SK-N-MC (cell line): ENCODE results near the gene GTF2H3.

Experiments used
- DNase-seq: peaks from one replicate; pipeline ENCODE4 v3.0.0-alpha.2; 2011; ENCODE audit warnings: low read depth, low spot score
- H3K27ac ChIP-seq: fragments of 200-600 bp; sonication (generic); 2 replicates; pipeline ENCODE4 v1.5.1; 2016; ENCODE audit warnings: mixed run types
- H3K36me3 ChIP-seq: fragments of 200-600 bp; sonication (generic); 2 replicates; pipeline ENCODE4 v1.6.1; 2017; ENCODE audit warnings: antibody characterized with exemption, low read length, mixed read lengths; ENCODE audit not compliant: insufficient read depth
- H3K4me3 ChIP-seq: fragments of 200-600 bp; sonication (generic); 2 replicates; pipeline ENCODE4 v1.5.1; 2016
- H3K9ac ChIP-seq: fragments of 200-600 bp; sonication (generic); 2 replicates; pipeline ENCODE4 v1.8.0; 2017; ENCODE audit warnings: mixed run types, mixed read lengths; ENCODE audit not compliant: insufficient read length
- H3K9me3 ChIP-seq: fragments of 200-600 bp; sonication (generic); 2 replicates; pipeline ENCODE4 v1.6.1; 2017; ENCODE audit warnings: low read depth, mild to moderate bottlenecking, antibody characterized with exemption, low read length, moderate library complexity, mixed read lengths
- EZH2 ChIP-seq: fragments of 200-600 bp; sonication (generic); IDR thresholded peaks from one replicate; pipeline ENCODE4 v1.6.1; 2017; ENCODE audit warnings: antibody characterized with exemption
- FOXP2 ChIP-seq: optimal IDR thresholded peaks from 2 replicates; pipeline ENCODE3; 2011; ENCODE audit warnings: mild to moderate bottlenecking, moderate library complexity; ENCODE audit not compliant: insufficient read depth; ENCODE audit errors: extremely low read length, control extremely low read depth
- POLR2AphosphoS5 ChIP-seq: IDR thresholded peaks from 2 replicates; pipeline ENCODE4 v1.6.1; 2012; ENCODE audit warnings: mild to moderate bottlenecking, low read depth, low read length, borderline replicate concordance

The GTF2H3 gene

DNA sequence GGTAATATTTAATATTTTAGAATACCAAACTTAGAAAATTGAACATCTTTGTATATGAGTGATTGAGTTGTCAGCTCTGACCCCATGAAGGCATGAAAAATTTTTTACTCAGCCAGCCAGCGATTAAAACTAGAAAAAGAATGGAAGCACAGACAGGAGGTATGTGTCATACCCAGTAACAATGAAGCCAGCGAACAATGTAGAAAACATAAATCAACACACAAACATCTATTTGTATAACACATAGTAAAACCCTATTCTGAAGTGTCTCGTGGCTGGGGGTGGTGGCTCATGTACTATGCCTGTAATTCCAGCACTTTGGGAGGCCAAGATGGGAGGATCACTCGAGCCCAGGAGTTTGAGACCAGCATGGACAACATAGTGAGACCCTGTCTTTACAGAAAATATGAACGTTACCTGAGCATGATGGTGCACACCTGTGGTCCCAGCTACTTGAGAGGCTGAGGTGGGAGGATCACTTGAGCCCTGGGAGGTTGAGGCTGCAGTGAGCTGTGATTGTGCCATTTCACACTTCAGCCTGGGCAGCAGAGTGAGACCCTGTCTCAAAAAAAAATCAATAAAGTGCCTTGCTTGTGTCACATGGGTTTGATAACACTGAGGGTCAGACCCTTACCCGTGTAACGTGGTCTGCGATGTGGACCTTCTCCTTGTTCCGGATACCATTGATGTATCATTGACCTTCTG, 43.1 kb downstream of the GTF2H3 start:
- H3K4me3 ChIP-seq = no peak overlapping the region
- H3K9ac ChIP-seq = no peak overlapping the region
- no peak overlapping the region for H3K27ac ChIP-seq
- DNase-seq = no peak
- H3K9me3 ChIP-seq = no peaks in the 10 kb centered on the region
- H3K36me3 ChIP-seq = no peaks in the 10 kb centered on the region
- TF ChIP-seq POLR2AphosphoS5 (no peak), EZH2 (no peak), FOXP2 (no peak)

DNA sequence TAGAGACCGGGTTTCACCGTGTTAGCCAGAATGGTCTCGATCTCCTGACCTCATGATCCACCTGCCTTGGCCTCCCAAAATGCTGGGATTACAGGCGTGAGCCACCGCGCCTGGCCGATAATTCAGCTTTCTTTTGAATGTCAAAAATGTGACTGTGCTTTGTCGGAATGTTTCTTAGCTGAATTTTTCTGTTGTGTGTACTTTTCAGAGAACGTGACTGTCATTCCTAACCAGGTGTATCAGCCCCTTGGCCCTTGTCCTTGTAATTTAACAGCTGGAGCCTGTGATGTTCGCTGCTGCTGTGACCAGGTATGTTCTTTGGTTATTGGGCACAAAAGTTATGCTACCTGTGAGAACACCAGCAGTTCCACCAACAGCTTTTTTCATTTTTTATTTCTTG, 45.4 kb downstream of the GTF2H3 start:
- no peak for DNase-seq
- Histone ChIP-seq H3K9me3 (no peaks in the 10 kb centered on the region), H3K9ac (no peak overlapping the region), H3K4me3 (no peak overlapping the region), H3K36me3 (no peaks in the 10 kb centered on the region), H3K27ac (no peak overlapping the region)
- TF ChIP-seq FOXP2 (no peak), POLR2AphosphoS5 (no peak), EZH2 (no peak)

DNA sequence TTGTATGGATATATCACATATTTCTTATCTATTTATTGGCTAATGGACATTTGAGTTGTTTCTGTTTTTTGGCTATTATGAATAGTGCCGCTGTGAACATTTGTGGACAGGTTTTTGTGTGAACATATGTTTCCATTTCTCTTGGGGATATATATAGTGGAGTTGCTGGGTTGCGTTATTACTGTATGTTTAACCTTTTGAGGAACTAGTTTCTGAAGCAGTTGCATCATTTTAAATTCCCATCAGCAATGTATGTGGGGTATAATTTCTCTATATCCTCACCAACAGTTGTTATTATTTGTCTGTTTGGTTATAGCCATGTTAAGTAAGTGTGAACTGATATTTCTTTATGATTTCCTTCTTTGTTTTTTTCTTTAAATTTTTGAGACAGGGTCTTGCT, 48.0 kb downstream of the GTF2H3 start:
- no peak overlapping the region for H3K9ac ChIP-seq
- no peak overlapping the region for H3K4me3 ChIP-seq
- no peaks in the 10 kb centered on the region for H3K36me3 ChIP-seq
- DNase-seq = no peak
- H3K9me3 ChIP-seq = no peaks in the 10 kb centered on the region
- TF ChIP-seq POLR2AphosphoS5 (no peak), EZH2 (no peak), FOXP2 (no peak)
- H3K27ac ChIP-seq = no peak overlapping the region

DNA sequence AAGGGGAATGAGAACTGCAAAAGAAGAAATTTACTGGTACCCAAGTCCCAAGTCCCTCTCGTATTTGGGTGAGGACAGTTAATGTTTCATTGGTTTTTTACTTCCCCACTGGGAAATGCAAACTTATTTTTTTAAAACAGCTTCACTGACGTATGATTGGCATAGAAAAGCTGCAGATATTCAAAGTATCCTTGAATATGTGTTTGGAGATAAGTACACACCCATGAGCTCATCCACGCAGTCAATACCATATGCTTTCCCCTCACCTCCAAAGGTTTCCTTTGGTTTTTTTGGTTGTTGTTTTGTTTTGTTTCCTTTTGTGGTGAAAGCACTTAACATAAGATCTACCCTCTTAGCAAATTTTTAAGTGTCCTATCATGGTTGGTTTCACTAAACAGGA, 50.3 kb downstream of the GTF2H3 start:
- no peaks in the 10 kb centered on the region for H3K9me3 ChIP-seq
- no peak overlapping the region for H3K9ac ChIP-seq
- H3K36me3 ChIP-seq = no peaks in the 10 kb centered on the region
- no peak overlapping the region for H3K27ac ChIP-seq
- TF ChIP-seq POLR2AphosphoS5 (no peak), EZH2 (no peak), FOXP2 (no peak)
- no peak for DNase-seq
- H3K4me3 ChIP-seq = no peak overlapping the region

DNA sequence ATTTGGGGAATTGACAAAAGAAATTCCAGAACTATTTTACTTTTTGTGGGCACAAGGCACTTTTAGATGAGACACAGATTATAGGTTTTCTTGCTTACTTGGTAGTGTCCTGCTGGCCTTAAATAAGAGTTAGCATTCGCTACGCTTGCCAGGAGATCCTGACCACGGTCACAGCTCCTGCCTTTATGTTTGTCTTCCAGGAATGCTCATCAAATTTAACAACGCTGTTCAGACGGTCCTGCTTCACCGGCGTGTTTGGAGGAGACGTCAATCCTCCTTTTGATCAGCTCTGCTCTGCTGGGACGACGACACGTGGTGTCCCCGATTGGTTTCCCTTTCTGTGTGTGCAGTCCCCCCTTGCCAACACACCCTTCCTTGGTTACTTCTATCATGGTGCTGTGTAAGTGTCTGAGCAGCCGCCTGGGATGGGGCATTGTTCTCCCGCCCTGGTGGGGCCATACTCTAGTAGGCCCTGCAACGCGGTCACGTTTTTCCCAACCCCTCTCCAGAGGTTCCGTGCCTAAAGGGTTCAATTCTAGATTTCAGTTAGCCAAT, 53.1 kb downstream of the GTF2H3 start:
- DNase-seq = no peak
- Histone ChIP-seq H3K9me3 (no peaks in the 10 kb centered on the region), H3K36me3 (no peaks in the 10 kb centered on the region), H3K9ac (no peak overlapping the region), H3K27ac (no peak overlapping the region), H3K4me3 (no peak overlapping the region)
- TF ChIP-seq EZH2 (no peak), FOXP2 (no peak)

DNA sequence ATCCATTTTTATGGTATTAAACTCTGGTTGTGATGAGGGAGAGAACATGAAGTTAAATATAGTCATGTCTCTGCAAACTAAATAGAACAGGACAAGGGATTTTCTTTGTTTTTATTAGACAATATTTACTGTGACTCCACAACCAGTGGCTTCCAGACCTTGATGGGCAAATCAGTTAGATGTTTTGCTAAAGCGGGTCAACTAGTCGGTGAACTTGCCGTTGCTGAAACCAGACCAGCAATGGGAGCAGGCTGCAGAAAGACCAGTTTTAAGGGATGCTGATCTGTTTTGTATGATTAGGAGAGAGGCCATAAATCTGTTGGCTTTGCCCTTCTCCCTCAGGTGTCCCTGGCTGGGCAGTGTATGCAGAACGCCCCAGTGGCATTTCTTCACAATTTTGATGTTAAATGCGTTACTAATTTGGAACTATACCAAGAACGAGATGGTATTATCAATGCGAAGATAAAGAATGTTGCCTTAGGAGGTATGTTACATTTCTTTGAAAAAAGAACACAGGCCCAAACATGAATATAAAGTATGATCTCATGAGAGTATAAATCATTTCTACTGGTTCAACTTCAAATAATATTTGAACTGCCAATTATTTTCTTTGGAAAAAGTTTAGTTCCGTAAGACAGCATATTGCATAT, 56.7 kb downstream of the GTF2H3 start:
- Histone ChIP-seq H3K36me3 (peaks cover 4% of the 10 kb centered on the region; the same call in 1 of the 2 replicates), H3K9me3 (no peaks in the 10 kb centered on the region), H3K4me3 (no peak overlapping the region), H3K27ac (no peak overlapping the region), H3K9ac (no peak overlapping the region)
- no peak for DNase-seq
- TF ChIP-seq FOXP2 (no peak), POLR2AphosphoS5 (no peak), EZH2 (no peak)

DNA sequence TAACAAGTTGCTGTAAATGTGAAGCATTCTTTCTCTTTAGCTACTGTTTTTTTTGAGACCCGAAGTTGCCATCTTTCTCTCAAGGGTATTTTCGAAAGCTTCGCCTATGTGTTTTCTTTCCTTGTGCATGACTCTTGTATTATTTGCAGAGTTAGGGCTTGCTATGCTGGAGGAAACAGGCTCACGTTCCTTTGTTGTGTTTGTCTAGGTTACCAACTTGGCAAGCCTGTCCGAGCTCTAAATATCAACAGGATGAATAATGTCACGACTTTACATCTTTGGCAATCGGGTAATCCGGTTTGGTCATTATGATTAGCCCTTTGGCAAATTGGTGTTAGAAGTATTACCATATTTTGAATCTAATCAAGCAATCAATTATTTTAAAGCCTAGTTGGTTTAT, 62.6 kb downstream of the GTF2H3 start:
- TF ChIP-seq POLR2AphosphoS5 = no peak
- no peak for TF ChIP-seq EZH2
- Histone ChIP-seq H3K27ac (no peak overlapping the region), H3K36me3 (peaks cover 7% of the 10 kb centered on the region; the same call in 1 of the 2 replicates), H3K9me3 (no peaks in the 10 kb centered on the region), H3K4me3 (no peak overlapping the region), H3K9ac (no peak overlapping the region)
- DNase-seq = no peak

DNA sequence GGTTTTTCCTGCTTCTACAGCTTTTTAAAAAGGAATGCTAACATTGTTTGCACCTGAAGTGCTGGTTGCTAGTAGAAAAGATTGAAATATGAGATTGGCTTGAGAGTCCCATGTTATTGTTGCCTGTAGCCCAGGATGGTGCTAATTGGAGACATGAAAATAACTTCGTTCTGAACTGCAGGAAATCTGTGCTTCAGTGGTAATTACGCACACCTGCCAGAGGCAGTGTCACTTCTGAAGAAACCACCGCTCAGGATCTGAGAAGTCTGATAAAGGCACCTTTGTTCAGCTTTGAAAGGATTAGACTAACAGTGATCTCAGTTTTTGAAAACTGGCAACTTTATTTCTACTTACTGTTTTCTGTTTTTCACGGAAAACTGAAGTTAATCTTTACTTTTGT, 63.0 kb downstream of the GTF2H3 start:
- Histone ChIP-seq H3K27ac (no peak overlapping the region), H3K36me3 (peaks cover 7% of the 10 kb centered on the region; the same call in 1 of the 2 replicates), H3K9me3 (no peaks in the 10 kb centered on the region), H3K4me3 (no peak overlapping the region), H3K9ac (no peak overlapping the region)
- no peak for DNase-seq
- TF ChIP-seq EZH2 = no peak
- no peak for TF ChIP-seq FOXP2
- no peak for TF ChIP-seq POLR2AphosphoS5
